ENCODE results near the gene WNT10A. TPM values are rescaled to one million over a fixed set of nuclear protein-coding genes. Genes with fewer than 3 reads are reported as not detected.

WNT10A gene
- total RNA-seq, 4 donors from 2014 or later = 0.21 to 1.3 (median 0.39) TPM; not detected in 1

DNA sequence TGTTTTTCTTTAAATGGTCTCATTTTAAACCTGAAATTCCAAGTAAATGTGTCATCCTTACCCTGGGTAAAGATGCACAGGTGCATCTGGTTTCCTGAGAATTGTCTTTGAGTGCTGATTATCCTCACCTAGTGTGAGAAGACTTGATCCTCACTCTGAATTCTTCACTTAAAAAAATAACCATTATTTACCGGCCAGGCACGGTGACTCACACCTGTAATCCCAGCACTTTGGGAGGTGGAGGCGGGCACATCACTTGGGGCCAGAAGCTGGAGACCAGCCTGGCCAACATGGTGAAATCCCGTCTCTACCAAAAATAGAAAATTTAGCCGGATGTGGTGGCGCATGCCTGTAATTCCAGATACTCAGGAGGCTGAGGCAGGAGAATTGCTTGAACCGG, 30.9 kb upstream of the WNT10A start:
- H3K4me3 ChIP-seq = no peak overlapping the region
- 78 to 82% methylated on average over 7 of the region's 7 CpGs for WGBS, 2 donors
- no peaks in the 10 kb centered on the region for H3K36me3 ChIP-seq
- DNase-seq (ENCODE audit: low spot score in 2 of 2) = no peak
- H3K4me1 ChIP-seq = peaks cover 0 to 17% (median 0%) of the 10 kb centered on the region in 4 donors
- H3K27me3 ChIP-seq = peaks cover 0 to 46% of the 10 kb centered on the region in 2 donors
- TF ChIP-seq POLR2A (IDR thresholded peaks at IDR 0.05) (no peak), EP300 (IDR thresholded peaks at IDR 0.05) (no peak), CTCF (IDR thresholded peaks at IDR 0.05) (no peak)
- H3K9me3 ChIP-seq = no peaks in the 10 kb centered on the region
- no peak overlapping the region for H3K27ac ChIP-seq

DNA sequence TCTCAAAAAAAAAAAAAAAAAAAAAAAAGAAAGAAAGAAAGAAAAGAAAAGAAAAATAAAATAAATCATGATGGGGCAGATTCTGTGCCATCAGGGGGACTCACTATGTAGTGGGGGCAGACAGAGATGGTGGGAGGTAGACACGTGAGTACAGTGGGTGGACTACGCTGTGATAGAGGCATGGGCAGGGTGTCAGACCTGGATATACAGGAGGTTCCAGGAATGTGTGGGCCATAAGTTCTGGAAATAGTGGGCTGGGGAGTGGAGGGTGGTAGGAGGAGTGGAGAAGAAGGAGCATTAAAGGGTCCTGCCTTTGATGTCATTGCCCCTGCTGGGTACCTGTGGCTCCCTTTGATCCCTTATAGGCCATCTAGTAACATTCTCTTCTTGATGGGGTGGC, 29.9 kb upstream of the WNT10A start:
- WGBS, 2 donors = 74 to 81% methylated on average over 2 of the region's 2 CpGs
- H3K27ac ChIP-seq = no peak overlapping the region
- peaks cover 0 to 51% of the 10 kb centered on the region in 2 donors for H3K27me3 ChIP-seq
- TF ChIP-seq POLR2A (IDR thresholded peaks at IDR 0.05) (no peak), EP300 (IDR thresholded peaks at IDR 0.05) (no peak), CTCF (IDR thresholded peaks at IDR 0.05) (no peak)
- H3K4me3 ChIP-seq = no peak overlapping the region
- H3K36me3 ChIP-seq = no peaks in the 10 kb centered on the region
- DNase-seq (ENCODE audit: low spot score in 2 of 2) = no peak
- no peaks in the 10 kb centered on the region for H3K9me3 ChIP-seq
- H3K4me1 ChIP-seq = peaks cover 0 to 20% (median 0%) of the 10 kb centered on the region in 4 donors

DNA sequence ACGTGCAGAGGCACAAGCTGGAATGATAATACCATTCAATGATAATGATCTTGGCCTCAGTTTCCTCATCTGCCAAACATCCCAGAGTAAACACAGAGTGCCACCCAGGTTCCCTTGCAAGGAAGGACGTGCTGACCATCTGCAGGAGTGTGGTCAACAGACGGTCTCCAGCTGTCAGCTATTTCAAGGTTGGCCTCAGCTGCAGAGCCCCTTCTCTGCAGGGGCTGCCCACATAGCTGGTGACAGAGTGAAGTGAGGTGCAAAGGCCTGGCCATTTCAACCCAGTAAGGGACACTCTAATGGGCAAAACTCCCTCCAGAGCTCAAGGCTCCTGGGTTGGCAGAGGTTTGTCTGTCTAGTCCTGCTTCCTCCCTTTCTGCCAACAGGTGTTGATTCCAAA, 29.4 kb upstream of the WNT10A start:
- DNase-seq (ENCODE audit: low spot score in 2 of 2) = no peak
- Histone ChIP-seq H3K27ac (no peak overlapping the region), H3K27me3 (peaks cover 0 to 51% of the 10 kb centered on the region in 2 donors), H3K4me3 (no peak overlapping the region), H3K36me3 (no peaks in the 10 kb centered on the region), H3K4me1 (peaks cover 0 to 24% (median 0%) of the 10 kb centered on the region in 4 donors), H3K9me3 (no peaks in the 10 kb centered on the region)
- TF ChIP-seq CTCF (IDR thresholded peaks at IDR 0.05) (no peak), POLR2A (IDR thresholded peaks at IDR 0.05) (no peak), EP300 (IDR thresholded peaks at IDR 0.05) (no peak)
- WGBS, 2 donors = 32 to 35% methylated on average over 3 of the region's 3 CpGs

GRCh38 chr2:218852911-218853667, 27.6 kb upstream of the WNT10A start:
- 29% methylated on average over 16 of the region's 16 CpGs for WGBS, 2 donors
- peak; percentile 60 to 72 for DNase-seq (ENCODE audit: low spot score in 2 of 2)
- H3K4me1 ChIP-seq = peaks cover 0 to 32% (median 0%) of the 10 kb centered on the region in 4 donors
- no peak overlapping the region for H3K27ac ChIP-seq
- peaks cover 0 to 51% of the 10 kb centered on the region in 2 donors for H3K27me3 ChIP-seq
- H3K36me3 ChIP-seq = no peaks in the 10 kb centered on the region
- no peaks in the 10 kb centered on the region for H3K9me3 ChIP-seq
- peak; percentile 62 to 84 (median 82) for TF ChIP-seq CTCF (IDR thresholded peaks at IDR 0.05)
- no peak for TF ChIP-seq EP300 (IDR thresholded peaks at IDR 0.05)
- TF ChIP-seq POLR2A (IDR thresholded peaks at IDR 0.05) = no peak
- H3K4me3 ChIP-seq = no peak overlapping the region

GRCh38 chr2:218853766-218854165, 26.9 kb upstream of the WNT10A start:
- DNase-seq (ENCODE audit: low spot score in 2 of 2) = no peak
- H3K27ac ChIP-seq = no peak overlapping the region
- no peak overlapping the region for H3K4me3 ChIP-seq
- no peak for TF ChIP-seq EP300 (IDR thresholded peaks at IDR 0.05)
- TF ChIP-seq CTCF (IDR thresholded peaks at IDR 0.05) = no peak
- no peak for TF ChIP-seq POLR2A (IDR thresholded peaks at IDR 0.05)
- H3K4me1 ChIP-seq = peaks cover 0 to 39% (median under 1%) of the 10 kb centered on the region in 4 donors
- peaks cover 0 to 51% of the 10 kb centered on the region in 2 donors for H3K27me3 ChIP-seq
- no peaks in the 10 kb centered on the region for H3K9me3 ChIP-seq
- WGBS, 2 donors = 72 to 78% methylated on average over 5 of the region's 5 CpGs
- H3K36me3 ChIP-seq = no peaks in the 10 kb centered on the region

Data from tibial nerve (tissue), 4 donors.